OCI-LY7 (cell line): ENCODE data around the gene PIEZO1. TPM values are rescaled to one million over a fixed set of nuclear protein-coding genes. Genes with fewer than 3 reads are reported as not detected.
A peak's percentile ranks its signal among the peaks of the same experiment; 100 is the strongest.

Experiments used
- Bru-seq: library from RNA; stranded (reverse); fragments of 400-500 nt; gene quantifications from one replicate; lab custom pipeline; 2021; lab: Mats Ljungman, UMichigan
- BruChase-seq, 2 experiments: library from RNA; stranded (reverse); fragments of 400-500 nt; gene quantifications; one replicate each; lab custom pipeline; 2021; lab: Mats Ljungman, UMichigan
- BruUV-seq: library from RNA; stranded (reverse); fragments of 400-500 nt; replicated peaks from 2 replicates; lab custom pipeline; 2021; lab: Mats Ljungman, UMichigan
- CTCF ChIA-PET: fragments of 300-600 bp; sonication (Branson Sonifier 250); formaldehyde crosslinking; loops from one replicate; lab custom pipeline; 2022; ENCODE audit warnings: antibody characterized with exemption; ENCODE audit not compliant: unreplicated experiment; lab: Charles Lee
- POLR2A ChIA-PET: fragments of 300-600 bp; sonication (Branson Sonifier 250); formaldehyde crosslinking; loops from one replicate; lab custom pipeline; 2022; ENCODE audit warnings: antibody characterized with exemption; lab: Charles Lee
- DNase-seq: peaks from one replicate; pipeline ENCODE4 v3.0.0-alpha.2; 2015; ENCODE audit warnings: low spot score
- H2AFZ ChIP-seq: fragments of 200-600 bp; sonication (generic), shearing (Covaris generic); 2 replicates; pipeline ENCODE4 v1.6.1; 2014; ENCODE audit warnings: mild to moderate bottlenecking, antibody characterized with exemption, low read length, moderate library complexity
- H3K27ac ChIP-seq: fragments of 200-600 bp; sonication (generic); 2 replicates; pipeline ENCODE4 v1.5.1; 2014; ENCODE audit warnings: mixed run types, low read depth, mild to moderate bottlenecking, moderate library complexity, low read length, inconsistent platforms; ENCODE audit not compliant: poor library complexity, severe bottlenecking
- H3K36me3 ChIP-seq: fragments of 200-600 bp; sonication (generic); 2 replicates; pipeline ENCODE4 v1.6.1; 2014; ENCODE audit warnings: mild to moderate bottlenecking, antibody characterized with exemption, low read length, moderate library complexity, mixed read lengths; ENCODE audit not compliant: insufficient read depth
- H3K4me1 ChIP-seq: fragments of 200-600 bp; sonication (generic); 2 replicates; pipeline ENCODE4 v1.5.1; 2014; ENCODE audit warnings: mild to moderate bottlenecking, low read length; ENCODE audit not compliant: insufficient read depth, poor library complexity, severe bottlenecking
- H3K4me2 ChIP-seq: fragments of 200-600 bp; sonication (generic); 2 replicates; pipeline ENCODE4 v1.6.1; 2014; ENCODE audit warnings: mild to moderate bottlenecking, low read length
- H3K4me3 ChIP-seq: fragments of 200-600 bp; sonication (generic); 2 replicates; pipeline ENCODE4 v1.5.1; 2014; ENCODE audit warnings: mild to moderate bottlenecking, low read depth, low read length; ENCODE audit not compliant: poor library complexity, severe bottlenecking
- H3K79me2 ChIP-seq: fragments of 200-600 bp; sonication (generic); 2 replicates; pipeline ENCODE4 v1.6.1; 2016; ENCODE audit warnings: low read depth, mild to moderate bottlenecking, low read length, moderate library complexity, mixed read lengths; ENCODE audit not compliant: insufficient read depth
- H3K9me2 ChIP-seq: fragments of 200-600 bp; sonication (generic); 2 replicates; pipeline ENCODE4 v1.6.1; 2016; ENCODE audit warnings: mild to moderate bottlenecking, low read length, mixed read lengths; ENCODE audit not compliant: insufficient read depth
- H3K9me3 ChIP-seq: fragments of 200-600 bp; sonication (generic); 2 replicates; pipeline ENCODE4 v1.6.1; 2014; ENCODE audit warnings: mild to moderate bottlenecking, mixed run types, low read length, mixed read lengths
- H4K20me1 ChIP-seq: fragments of 200-600 bp; sonication (generic); 2 replicates; pipeline ENCODE4 v1.6.1; 2014; ENCODE audit warnings: mild to moderate bottlenecking, antibody characterized with exemption, low read length, moderate library complexity, mixed read lengths; ENCODE audit not compliant: insufficient read depth
- CTCF ChIP-seq: fragments of 200-600 bp; sonication (generic); conservative IDR thresholded peaks from 2 replicates; pipeline ENCODE4 v1.5.1; 2014; ENCODE audit warnings: mild to moderate bottlenecking, antibody characterized with exemption, low read length, moderate library complexity, mixed read lengths
- EZH2phosphoT487 ChIP-seq: fragments of 200-600 bp; sonication (generic); IDR thresholded peaks from 2 replicates; pipeline ENCODE4 v1.6.1; 2018; ENCODE audit warnings: low read depth, borderline replicate concordance, mild to moderate bottlenecking, mixed run types, antibody characterized with exemption, low read length, moderate library complexity, mixed read lengths
- intact Hi-C: fragments of 100-400 bp; cut with micrococcal nuclease; formaldehyde crosslinking; loops from one replicate; pipeline ENCODE4 v1.10.0; 2022; ENCODE audit not compliant: unreplicated experiment
- long read RNA-seq: library from polyadenylated mRNA; stranded (forward); transcript quantifications from one replicate; pipeline ENCODE4 v2.0.0, GENCODE V29; 2022
- total RNA-seq, 2 experiments: library from RNA; depleted of rRNA in 1 of 2; stranded (reverse); fragments of >200 nt in 1 of 2; shearing (Covaris generic) in 1 of 2; gene quantifications; 2 replicates each; pipeline ENCODE4 v1.2.3, GENCODE V29; 2014 to 2022

The PIEZO1 gene
- total RNA-seq (2014; rRNA removed; shearing (Covaris generic)) (123 and 144 TPM in 2 replicates), total RNA-seq (2022) (154 and 157 TPM in 2 replicates), Bru-seq, nascent RNA (percentile 52 among the genes with signal in this experiment), BruChase-seq, experiment 1, labeled RNA remaining after a 6-hour chase (percentile 71 among the genes with signal in this experiment), BruChase-seq, experiment 2, labeled RNA remaining after a 2-hour chase (percentile 65 among the genes with signal in this experiment)
- long read RNA-seq, full-length matches to known transcripts, result 9 of 77 reads
- long read RNA-seq, partial matches to known transcripts, result 33 of 77 reads
- long read RNA-seq, other reads (novel, unspliced or antisense), result 35 of 77 reads

- Histone ChIP-seq H3K9me3 (no peaks in the 10 kb centered on the region), H3K4me2 (peak within 1 kb of the TSS; percentile 86), H2AFZ (peak within 1 kb of the TSS; percentile 67), H3K9me2 (no peaks in the 10 kb centered on the region), H3K4me3 (peak within 1 kb of the TSS; percentile 83), H4K20me1 (no peaks in the 10 kb centered on the region), H3K4me1 (peaks cover 51% of the 10 kb centered on the region), H3K36me3 (no peaks in the 10 kb centered on the region), H3K27ac (peak within 1 kb of the TSS; percentile 57), H3K79me2 (peaks cover 41% of the 10 kb centered on the region; the same call in 1 of the 2 replicates)
- ChIA-PET POLR2A (interaction anchor here (0.6 to 1.5 kb wide), 3 partner anchors 10 to 15 kb away, joined by 3 to 4 read pairs (median 4); no protein-coding TSS in a partner anchor), CTCF (interaction anchor here (0.6 to 0.7 kb wide), 2 partner anchors 42 to 80 kb away, joined by 3 to 4 read pairs; no protein-coding TSS in a partner anchor)
- peak; percentile 82 for DNase-seq
- TF ChIP-seq CTCF (peak; percentile 82), EZH2phosphoT487 (no peak)
- BruUV-seq, result no TSS peak
- intact Hi-C loops, result loop anchor here (1.0 kb wide), 1 partner anchor 17 kb away; no protein-coding TSS in a partner anchor
Observed at GRCh38 chr16:88785106-88785924, at the start of gene PIEZO1. TSS of gene PIEZO1 (minus strand) at chr16:88785220. CDS start at chr16:88784964, 256 bp downstream.

GRCh38 chr16:88834670-88835069, 49.6 kb upstream of the PIEZO1 start:
- ChIA-PET CTCF (no interaction called here), POLR2A (no interaction called here)
- H3K4me2 ChIP-seq, result no peak overlapping the region
- H3K79me2 ChIP-seq, result no peaks in the 10 kb centered on the region
- BruUV-seq, result no TSS peak
- no peaks in the 10 kb centered on the region for H3K4me1 ChIP-seq
- no peaks in the 10 kb centered on the region for H3K9me2 ChIP-seq
- no peak overlapping the region for H3K27ac ChIP-seq
- no peaks in the 10 kb centered on the region for H4K20me1 ChIP-seq
- H3K9me3 ChIP-seq, result no peaks in the 10 kb centered on the region
- H2AFZ ChIP-seq, result no peak overlapping the region
- no peak for TF ChIP-seq CTCF
- no peak for TF ChIP-seq EZH2phosphoT487
- H3K36me3 ChIP-seq, result no peaks in the 10 kb centered on the region
- H3K4me3 ChIP-seq, result no peak overlapping the region
- no peak for DNase-seq
- intact Hi-C loops, result no loop called here
